GM21515 (cell line): Measurements from ENCODE around the gene OR1J2.
"Not testable (repeated sequence)": the region's sequence is repeated elsewhere in the genome, so short reads cannot be mapped to it uniquely, and the experiment has no call there.

Experiments used
- ATAC-seq: cut with Tn5 transposase; IDR thresholded peaks from one replicate; pipeline ENCODE4 v1.9.1; 2021; ENCODE audit not compliant: unreplicated experiment

Gene OR1J2, protein sequence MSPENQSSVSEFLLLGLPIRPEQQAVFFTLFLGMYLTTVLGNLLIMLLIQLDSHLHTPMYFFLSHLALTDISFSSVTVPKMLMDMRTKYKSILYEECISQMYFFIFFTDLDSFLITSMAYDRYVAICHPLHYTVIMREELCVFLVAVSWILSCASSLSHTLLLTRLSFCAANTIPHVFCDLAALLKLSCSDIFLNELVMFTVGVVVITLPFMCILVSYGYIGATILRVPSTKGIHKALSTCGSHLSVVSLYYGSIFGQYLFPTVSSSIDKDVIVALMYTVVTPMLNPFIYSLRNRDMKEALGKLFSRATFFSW

DNA sequence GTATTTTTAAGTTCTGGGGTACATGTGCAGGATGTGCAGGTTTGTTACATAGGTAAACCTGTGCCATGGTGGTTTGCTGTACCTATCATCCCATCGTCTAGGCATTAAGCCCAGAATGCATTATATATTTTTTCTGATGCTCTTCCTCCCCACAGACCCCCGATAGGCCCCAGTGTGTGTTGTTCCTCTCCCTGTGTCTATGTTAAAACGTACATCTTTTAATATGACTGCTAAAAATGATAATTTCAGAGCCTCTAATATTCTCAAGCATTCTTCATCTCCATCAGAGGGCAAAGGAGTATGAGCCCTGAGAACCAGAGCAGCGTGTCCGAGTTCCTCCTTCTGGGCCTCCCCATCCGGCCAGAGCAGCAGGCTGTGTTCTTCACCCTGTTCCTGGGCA is at the start of gene OR1J2:
Gene OR1J2, plus strand, starts transcription at position 301 of the 400 bp plus-strand sequence. Its CDS starts 0 bp downstream, at position 301.
- no peak for ATAC-seq

DNA sequence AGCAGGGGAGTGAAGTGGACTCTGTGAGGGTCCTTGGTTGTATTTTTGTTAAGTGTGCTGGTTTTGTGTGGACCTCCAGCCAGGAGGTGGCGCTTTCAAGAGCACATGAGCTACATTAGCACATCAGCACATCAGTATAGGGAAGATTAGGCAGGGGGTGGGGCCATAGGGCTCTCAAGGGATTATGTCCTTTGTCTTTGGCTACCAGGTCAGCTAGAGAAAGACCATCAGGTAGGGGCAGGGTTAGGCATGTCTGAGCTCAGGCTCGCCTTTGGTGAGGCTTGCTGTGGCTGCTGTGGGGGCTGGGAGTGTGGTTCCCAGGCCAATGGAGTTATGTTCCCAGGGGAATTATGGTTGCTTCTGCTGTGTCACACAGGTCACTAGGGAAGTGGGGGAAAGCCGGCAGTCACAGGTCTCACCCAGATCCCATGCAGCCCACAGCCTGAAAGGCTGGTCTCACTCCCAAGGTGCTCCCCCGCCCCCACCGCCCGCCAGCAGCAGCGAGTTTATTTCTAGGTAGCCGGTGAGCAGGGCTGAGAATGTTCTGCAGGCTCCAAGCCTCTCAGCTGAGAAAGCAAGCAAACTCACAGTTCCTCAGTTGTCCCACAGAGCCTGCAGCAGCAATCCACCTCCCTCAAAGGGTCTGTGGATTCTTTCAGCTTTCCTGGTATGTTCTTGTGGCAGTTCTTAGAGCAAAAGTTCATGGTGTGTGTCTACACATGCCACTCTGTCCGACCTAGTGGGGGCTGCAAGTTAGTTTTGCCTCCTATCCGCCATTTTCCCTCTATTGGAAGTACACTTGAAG is 46.6 kb upstream of the OR1J2 start:
- no peak for ATAC-seq

DNA sequence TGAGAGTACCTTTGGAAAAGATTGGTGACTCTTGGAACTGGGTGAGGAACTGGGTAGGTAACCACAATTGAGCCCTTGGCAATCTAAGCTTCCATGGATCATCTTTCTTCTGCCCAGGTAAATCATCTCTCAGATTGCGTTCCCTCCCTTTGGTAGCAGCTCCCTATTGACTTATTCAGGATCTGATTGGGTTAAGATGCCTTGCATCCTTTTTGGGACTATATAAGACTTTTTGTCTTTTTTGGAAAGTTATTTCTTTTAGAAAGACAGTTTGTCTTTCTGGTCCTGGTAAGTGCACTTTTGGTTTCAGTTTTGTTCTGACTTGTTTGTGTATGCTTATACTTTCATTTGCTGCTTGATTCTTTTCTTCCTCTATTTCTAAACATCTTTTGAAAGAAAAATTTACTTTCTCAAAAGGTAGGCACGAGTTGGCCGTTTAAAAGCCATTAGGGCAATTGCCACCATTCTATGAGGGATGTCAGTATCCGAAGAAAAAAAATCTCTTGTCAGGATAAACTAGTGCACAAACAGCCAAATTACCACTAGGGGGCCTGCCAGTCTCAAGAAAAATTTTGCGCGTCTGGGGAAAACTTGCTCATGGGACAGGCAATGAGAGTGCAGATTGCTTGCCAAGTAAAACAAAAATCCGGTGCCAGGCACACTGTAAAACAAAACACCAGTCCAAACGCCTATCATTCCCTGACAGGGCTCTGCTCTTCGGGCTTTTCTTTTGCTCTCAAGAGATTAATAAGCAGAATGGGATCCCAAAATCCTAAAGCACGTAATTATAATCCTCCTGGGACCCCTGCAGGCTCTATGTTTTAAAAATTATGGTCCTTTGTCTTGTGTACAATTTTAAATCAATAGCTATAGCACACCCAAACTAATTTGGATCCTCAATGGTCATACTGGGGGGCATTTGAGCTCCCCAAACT is 45.7 kb upstream of the OR1J2 start:
- ATAC-seq, result no peak

DNA sequence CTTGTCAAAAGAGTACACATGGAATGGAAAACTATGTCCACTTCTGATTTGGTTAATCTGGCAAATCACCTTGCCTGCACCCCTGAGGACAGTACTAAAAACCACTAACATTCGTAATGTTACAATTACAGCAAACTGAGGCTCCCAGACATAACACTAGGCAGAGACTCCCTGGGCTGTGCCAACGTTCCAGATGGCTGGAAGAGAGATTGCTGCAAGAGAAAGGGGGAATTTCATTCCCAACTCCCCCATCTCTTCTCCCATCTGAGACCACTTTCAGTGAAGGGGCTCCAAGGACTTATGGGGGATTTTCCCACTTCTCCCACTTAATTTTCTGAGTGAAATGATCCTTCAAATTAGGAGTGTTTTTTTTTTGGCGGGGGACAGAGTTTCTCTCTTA is 44.1 kb upstream of the OR1J2 start:
- ATAC-seq, result no peak

DNA sequence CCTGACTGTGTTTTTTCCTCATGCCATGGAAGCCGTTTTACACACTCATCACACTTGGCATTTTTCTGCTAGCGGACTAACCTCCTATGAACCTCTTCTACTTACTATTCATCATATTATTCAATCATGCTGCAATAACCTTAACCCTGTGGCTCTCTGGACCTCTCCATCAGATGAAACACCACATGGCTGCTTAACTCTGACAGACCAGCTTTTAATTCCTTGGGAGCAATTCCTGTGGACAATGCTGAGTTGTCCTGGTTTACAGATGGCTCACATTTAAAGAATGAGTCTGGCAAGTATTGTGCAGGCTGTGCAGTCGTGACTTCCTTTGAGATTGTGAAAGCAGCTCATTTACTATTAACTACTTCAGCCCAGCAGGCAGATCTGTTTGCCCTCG is 41.9 kb upstream of the OR1J2 start:
- ATAC-seq, result no peak

DNA sequence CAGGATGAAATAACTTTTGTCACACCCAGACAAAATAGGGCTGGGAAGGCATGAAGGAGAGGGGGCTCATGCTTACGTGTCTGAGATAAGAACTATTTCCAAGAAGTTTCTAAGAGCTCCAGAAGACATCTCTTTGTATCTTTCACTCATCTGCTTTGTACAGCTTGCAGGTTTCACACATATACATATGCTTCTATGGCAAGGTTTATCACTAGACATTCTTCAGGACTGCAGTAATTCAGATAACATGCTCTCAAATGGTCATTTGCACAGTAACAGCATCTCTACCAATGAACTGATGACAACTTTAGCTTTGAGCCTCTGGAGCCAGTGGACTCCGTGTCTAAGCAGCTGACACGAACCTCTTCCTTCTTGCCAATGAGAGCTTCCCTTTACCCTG is 36.0 kb upstream of the OR1J2 start:
- ATAC-seq, result no peak

DNA sequence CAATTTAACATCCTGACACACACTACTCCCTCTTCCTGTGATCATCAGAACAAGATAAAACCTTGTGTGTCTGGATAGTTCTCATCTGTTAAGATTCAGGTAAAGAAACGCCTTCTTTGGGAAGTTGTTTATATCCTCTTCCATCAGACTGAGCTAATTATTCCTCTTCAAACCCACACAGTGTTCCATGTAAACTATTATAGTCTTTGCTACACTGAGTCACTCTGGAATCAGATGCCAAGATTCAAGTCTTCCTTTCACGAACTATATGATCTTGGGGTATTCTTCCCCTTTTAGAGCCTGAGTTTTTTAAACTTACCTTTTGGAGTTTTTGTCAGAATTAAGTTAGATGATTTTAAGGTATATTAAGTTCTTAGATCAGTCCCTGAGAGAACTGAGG is 34.9 kb upstream of the OR1J2 start:
- ATAC-seq, result no peak

DNA sequence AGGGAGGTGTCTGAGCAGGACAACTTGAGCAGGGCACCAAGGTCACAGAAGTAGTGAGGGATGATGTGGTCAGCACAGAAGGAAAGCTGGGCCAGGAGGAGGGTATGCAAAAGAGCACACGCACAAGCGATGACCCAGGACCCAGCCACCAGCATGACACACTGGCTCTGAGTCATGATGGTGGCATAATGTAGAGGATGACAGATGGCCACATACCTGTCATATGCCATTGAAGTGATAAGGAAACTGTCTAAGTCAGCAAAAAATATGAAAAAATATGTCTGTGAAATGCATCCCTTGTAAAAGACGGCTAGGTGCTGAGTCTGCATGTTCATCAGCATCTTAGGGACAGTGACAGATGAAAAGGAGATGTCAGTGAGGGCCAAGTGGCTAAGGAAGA is 33.3 kb upstream of the OR1J2 start:
- ATAC-seq, result no peak

DNA sequence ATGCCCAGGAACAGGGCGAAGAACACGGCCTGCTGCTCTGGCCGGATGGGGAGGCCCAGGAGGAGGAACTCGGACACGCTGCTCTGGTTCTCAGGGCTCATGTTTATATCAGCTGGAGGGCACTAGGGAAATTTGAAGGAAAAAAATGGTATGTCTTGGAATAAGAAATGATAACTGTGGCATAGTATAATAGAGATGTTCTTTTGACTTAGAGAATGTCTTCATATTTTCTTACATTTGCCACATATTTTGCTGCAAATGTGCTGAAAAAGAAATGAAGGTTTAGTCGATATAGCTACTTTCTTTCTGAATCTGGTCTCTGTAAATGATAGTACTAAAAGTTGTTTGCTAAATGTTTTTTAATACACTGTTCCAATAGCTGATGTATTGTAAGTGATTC is 32.8 kb upstream of the OR1J2 start, which contains the start of gene OR1J1:
Gene OR1J1, minus strand, starts transcription at position 101 of the 400 bp plus-strand sequence. Its CDS starts 0 bp downstream, at position 101.
- no peak for ATAC-seq

DNA sequence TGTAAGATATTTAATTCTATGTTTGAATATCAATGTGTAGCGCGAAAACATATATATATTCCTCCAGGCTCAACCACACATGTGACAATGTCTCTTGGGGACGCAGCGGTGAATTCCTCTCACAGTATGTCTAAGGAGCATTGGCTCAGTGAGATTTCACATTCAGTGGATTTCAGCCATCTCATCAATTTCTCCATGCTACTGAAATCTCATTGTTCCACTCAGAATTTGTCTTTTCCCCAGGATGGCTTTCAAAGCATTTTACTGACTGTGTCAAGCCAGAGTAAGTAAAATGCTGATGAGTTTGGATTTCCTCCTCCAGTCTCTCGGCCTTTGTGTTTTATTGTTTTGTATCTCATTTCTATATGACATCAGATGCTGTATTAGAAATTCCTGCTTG is 31.5 kb upstream of the OR1J2 start:
- no peak for ATAC-seq

DNA sequence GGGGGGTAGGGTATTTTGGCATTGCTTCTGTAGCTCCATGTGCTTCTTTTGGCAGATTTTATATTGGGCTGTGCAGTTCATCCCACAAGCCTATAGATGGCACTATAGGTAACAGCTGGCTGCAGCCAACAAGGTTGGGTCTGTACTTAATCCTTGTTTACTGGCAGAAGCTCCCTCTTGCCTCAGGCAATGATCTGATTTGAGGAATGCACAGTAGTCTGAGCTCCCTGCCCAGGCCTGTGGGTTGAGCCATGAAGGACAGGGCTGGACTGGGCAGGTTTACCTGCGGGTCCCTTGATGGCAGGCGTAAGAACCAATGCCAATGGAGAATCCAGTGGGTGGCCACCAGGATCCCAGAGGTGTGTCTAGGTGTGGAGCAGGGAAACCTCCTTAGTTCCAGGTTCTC is 11.7 kb upstream of the OR1J2 start:
- peak; percentile 56 for ATAC-seq

DNA sequence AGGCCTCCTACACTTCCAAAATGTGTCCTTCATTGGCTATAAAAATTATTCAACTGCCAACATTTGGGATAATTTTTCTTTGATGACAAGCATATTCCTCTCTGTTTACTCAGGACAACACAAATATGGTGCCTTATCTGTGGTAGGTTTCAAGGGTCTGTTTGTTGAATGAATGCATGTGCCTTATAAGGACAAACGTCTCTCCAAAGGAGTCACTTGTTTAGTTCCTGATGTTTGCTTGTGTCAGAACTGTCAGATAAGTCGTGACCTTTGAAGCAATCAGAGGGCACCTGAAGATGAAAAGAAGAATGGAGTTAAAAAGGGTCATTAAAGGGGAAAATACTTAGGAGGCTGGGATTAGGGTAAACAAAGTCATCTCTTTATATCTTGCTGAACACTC is 3.6 kb upstream of the OR1J2 start:
- ATAC-seq, result no peak

DNA sequence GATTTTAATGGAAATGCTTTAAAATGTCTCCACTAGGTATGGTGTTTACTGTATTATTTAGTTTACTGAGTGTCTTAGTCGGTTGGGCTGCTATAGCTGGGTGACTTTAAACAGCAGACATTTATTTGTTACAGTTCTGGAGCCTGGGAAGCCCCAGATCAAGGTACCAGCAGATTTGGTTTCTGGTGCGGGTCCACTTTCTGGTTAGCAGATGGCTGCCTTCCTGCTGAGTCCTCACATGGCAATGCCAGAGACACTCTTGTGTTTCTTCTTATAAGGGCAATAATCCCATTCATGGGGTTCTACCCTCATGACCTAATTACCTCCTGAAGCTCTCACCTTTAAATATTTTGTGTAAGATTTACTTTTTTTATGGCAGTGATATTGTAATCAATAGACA is 7.6 kb downstream of the OR1J2 start:
- no peak for ATAC-seq

DNA sequence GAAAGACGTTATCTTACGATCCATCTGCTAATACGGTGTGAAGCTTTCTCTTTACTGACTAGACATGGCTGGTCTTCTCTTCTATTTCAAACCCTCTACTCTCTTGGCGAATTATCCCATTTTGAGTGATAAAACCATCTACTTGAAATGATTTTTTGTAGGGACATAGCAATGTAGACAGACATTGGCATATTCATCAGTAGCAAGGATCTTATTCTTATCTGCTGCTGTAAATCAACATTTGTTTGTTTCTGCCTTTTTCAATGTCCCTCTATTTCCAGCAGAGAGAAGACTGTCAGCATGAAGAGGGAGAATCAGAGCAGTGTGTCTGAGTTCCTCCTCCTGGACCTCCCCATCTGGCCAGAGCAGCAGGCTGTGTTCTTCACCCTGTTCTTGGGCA is 8.2 kb downstream of the OR1J2 start, which contains the start of gene OR1J4:
Gene OR1J4, plus strand, starts transcription at position 301 of the 400 bp plus-strand sequence. Its CDS starts 0 bp downstream, at position 301.
- ATAC-seq, result no peak

DNA sequence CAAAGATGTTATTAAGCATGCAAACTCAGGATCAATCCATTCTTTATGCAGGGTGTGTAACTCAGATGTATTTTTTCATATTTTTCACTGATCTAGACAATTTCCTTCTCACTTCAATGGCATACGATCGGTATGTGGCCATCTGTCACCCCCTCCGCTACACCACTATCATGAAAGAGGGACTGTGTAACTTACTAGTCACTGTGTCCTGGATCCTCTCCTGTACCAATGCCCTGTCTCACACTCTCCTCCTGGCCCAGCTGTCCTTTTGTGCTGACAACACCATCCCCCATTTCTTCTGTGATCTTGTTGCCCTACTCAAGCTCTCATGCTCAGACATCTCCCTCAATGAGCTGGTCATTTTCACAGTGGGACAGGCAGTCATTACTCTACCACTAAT is 8.8 kb downstream of the OR1J2 start:
- ATAC-seq, result no peak

DNA sequence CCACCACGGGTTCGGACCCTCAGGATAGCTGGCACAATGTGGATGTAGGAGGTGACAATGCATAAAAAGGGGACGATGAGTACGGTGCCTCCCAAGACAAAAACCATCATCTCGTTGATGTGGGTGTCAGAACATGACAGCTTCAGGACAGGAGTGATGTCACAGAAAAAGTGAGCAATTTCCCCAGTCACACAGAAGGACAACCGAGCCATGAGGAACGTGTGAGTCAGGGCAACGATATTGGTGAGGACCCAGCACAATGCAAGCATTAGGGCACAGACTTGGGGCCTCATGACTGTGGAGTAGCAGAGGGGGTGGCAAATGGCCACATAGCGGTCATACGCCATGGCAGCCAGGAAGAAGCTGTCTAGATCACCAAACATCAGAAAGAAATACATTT is 16.0 kb downstream of the OR1J2 start:
- ATAC-seq, result no peak

DNA sequence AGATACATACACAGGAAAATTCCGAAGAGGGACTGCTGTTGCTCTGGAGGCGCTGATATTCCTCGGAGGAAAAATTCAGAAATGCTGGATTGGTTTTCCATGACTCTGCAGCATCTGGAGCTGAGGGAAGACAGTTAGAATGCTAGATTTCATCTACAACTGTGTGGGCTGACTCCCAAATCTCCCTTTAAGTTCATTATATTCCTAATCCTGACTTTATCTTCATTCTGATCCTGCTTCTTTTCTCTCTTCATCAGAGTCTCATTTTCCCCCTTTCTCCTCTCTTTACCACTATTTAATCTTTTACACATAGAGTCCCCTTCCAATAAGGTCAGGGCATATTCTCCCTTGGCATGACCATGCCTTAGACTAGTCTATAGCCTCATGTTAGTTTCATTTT is 16.6 kb downstream of the OR1J2 start, which contains the start of gene OR1N1:
Gene OR1N1, minus strand, starts transcription at position 101 of the 400 bp plus-strand sequence. Its CDS starts 0 bp downstream, at position 101.
- ATAC-seq, result no peak

DNA sequence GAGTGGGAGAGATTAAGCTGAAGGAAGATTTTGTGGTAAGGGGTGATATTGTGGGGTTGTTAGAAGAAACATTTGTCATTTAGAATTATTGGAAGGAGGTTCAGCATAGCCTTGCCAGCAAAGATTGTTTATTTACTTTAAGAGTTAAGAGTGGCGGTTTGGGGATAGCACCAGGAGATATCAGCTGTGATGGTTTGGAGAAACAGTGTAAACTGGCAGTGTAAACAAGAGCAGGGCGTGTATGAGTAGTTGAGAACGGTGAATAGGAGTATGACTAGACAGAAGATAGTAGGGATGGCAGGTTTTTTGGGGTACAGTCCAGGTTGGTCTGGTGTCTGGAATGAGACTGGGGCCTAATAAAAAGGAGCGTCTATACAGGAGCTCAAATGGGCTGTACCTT is 20.6 kb downstream of the OR1J2 start:
- ATAC-seq, result not testable (repeated sequence)

DNA sequence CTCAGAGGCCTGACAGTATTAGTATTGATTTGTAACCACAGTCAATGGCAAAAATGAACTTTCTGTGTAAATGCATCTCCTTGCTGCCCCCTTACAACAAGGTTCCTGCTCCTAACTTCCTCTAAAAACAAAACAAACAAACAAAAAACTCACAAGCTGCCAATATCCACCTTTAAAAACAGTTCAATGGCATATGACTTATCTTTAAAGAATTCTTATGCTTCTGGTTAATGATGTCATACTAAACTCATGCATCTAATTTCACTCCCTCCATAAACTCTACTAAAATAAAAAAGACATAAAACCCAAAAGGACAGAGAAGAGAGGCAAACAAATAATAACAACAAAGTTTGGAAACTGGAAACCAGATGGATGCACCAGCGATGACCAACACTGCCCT is 25.5 kb downstream of the OR1J2 start:
- ATAC-seq, result no peak

DNA sequence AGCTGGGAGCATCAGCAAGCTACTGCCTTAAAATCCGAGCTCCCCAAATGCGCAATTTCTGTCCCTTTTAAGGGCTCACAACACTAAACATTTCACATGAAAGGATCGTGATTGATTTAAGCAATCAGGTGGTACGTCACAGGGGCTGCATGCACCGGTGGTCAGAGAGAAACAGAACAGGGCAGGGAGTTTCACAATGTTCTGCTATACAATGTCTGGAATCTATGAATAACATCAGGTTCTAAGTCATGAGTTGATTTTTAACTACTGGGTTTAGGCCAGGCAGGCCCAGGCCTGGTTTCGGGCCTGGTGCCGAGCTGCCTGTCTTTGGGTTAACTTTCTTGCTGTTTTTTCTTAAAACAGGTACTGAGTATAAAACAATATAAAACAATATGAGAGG is 26.5 kb downstream of the OR1J2 start:
- ATAC-seq, result not testable (repeated sequence)

DNA sequence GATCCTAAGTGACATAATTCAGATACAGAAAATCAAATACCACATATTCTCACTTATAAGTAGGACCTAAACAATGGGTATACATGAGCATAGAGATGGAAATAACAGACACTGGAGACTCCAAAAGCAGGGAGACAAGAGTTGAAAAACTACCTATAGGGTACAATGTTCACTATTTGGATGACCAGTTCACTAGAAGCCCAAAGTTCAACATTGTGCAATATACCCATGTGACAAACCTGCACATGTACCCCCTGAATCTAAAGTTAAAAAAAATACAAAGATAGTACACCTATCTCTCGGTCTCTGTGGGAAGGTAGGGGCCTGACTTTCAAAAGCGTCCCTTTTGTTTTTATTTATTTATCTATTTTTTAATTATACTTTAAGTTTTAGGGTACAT is 28.2 kb downstream of the OR1J2 start:
- ATAC-seq, result no peak
